Common myeloid progenitor, CD34-positive (primary cell): ENCODE results near the gene PDGFB.

Source experiments
- CTCF ChIA-PET: fragments of 350-600 bp; sonication (Branson Sonifier 250); formaldehyde crosslinking; loops from one replicate; lab custom pipeline; 2021; ENCODE audit warnings: antibody characterized with exemption; lab: Charles Lee
- POLR2A ChIA-PET: fragments of 350-600 bp; sonication (Branson Sonifier 250); formaldehyde crosslinking; loops from one replicate; lab custom pipeline; 2021; ENCODE audit warnings: antibody characterized with exemption; lab: Charles Lee
- DNase-seq, 3 donors: peaks; one replicate each; pipeline versions ENCODE4 v3.0.0 to v3.0.0-alpha.2; 2013
- H3K27ac ChIP-seq, 2 experiments: 1 replicate in 1 of 2; 2 replicates in 1 of 2; pipeline ENCODE4 v1.7.0; 2013; ENCODE audit warnings: inconsistent platforms in 2 of 2, low read length in 2 of 2, mild to moderate bottlenecking in 2 of 2, low read depth in 1 of 2, moderate library complexity in 1 of 2; ENCODE audit not compliant: severe bottlenecking in 2 of 2, insufficient read depth in 1 of 2, poor library complexity in 1 of 2
- H3K27me3 ChIP-seq, 5 experiments: replicated peaks in 2 of 5; 1 replicate in 3 of 5; 2 replicates in 2 of 5; pipeline versions ENCODE4 v1.6.1 to v1.7.0; 2013; ENCODE audit warnings: low read length in 4 of 5, mild to moderate bottlenecking in 2 of 5, moderate library complexity in 2 of 5, inconsistent platforms in 1 of 5; ENCODE audit not compliant: insufficient read depth in 5 of 5, control insufficient read depth in 4 of 5
- H3K36me3 ChIP-seq, 4 experiments: 1 replicate in 2 of 4; 2 replicates in 2 of 4; pipeline versions ENCODE4 v1.6.1 to v1.7.0; 2013; ENCODE audit warnings: low read length in 3 of 4, control low read depth in 1 of 4, mild to moderate bottlenecking in 1 of 4; ENCODE audit not compliant: control insufficient read depth in 4 of 4, insufficient read depth in 4 of 4
- H3K4me1 ChIP-seq, 4 experiments: 1 replicate in 3 of 4; 2 replicates in 1 of 4; pipeline versions ENCODE4 v1.6.1 to v1.7.1; 2013; ENCODE audit warnings: low read length in 3 of 4, mild to moderate bottlenecking in 3 of 4, control low read depth in 1 of 4, inconsistent platforms in 1 of 4, moderate library complexity in 1 of 4; ENCODE audit not compliant: control insufficient read depth in 4 of 4, insufficient read depth in 4 of 4; ENCODE audit errors: control extremely low read depth in 1 of 4
- H3K4me3 ChIP-seq, 7 experiments: 1 replicate in 4 of 7; 2 replicates in 3 of 7; pipeline versions ENCODE4 v1.5.1 to v1.7.0; 2013; ENCODE audit warnings: mild to moderate bottlenecking in 7 of 7, low read length in 6 of 7, moderate library complexity in 6 of 7, inconsistent platforms in 2 of 7, low read depth in 2 of 7, control low read depth in 1 of 7; ENCODE audit not compliant: insufficient read depth in 4 of 7, control insufficient read depth in 1 of 7; ENCODE audit errors: extremely low read depth in 1 of 7
- H3K9me3 ChIP-seq, 5 experiments: 1 replicate in 4 of 5; 2 replicates in 1 of 5; pipeline versions ENCODE4 v1.6.1 to v1.7.1; 2013; ENCODE audit warnings: low read length in 4 of 5, mild to moderate bottlenecking in 2 of 5, inconsistent platforms in 1 of 5, low read depth in 1 of 5, moderate library complexity in 1 of 5; ENCODE audit not compliant: control insufficient read depth in 4 of 5, insufficient read depth in 2 of 5; ENCODE audit errors: control extremely low read depth in 1 of 5
- WGBS: methylation state at CpG from one replicate; pipeline ENCODE4 v1.1.5; 2013; ENCODE audit not compliant: insufficient coverage; 5-methylcytosine and 5-hydroxymethylcytosine counted together

The PDGFB gene

GRCh38 chr22:39227542-39228272 lies 17.1 kb downstream of the PDGFB start:
- Histone ChIP-seq H3K36me3 (no peaks in the 10 kb centered on the region), H3K4me1 (peaks cover 0 to 25% (median 11%) of the 10 kb centered on the region in 4 experiments), H3K4me3 (no peak overlapping the region), H3K27ac (no peak overlapping the region), H3K9me3 (peaks cover 0 to 4% (median 0%) of the 10 kb centered on the region in 5 experiments), H3K27me3 (peaks cover 0 to 94% (median 56%) of the 10 kb centered on the region in 5 experiments)
- DNase-seq = no peak
- ChIA-PET CTCF (interaction anchor here (0.7 to 1.6 kb wide), 5 partner anchors 9 to 54 kb away, joined by 3 to 4 read pairs (median 3); no protein-coding TSS in a partner anchor), POLR2A (interaction anchor here (0.7 to 1.1 kb wide), 2 partner anchors 8 to 67 kb away, joined by 3 to 4 read pairs; no protein-coding TSS in a partner anchor)
- WGBS = 79% methylated on average over 10 of the region's 12 CpGs

GRCh38 chr22:39226353-39226752 lies 18.4 kb downstream of the PDGFB start:
- DNase-seq = no peak
- CTCF ChIA-PET = interaction anchor here (1.2 to 1.6 kb wide), 3 partner anchors 10 to 55 kb away, joined by 3 to 4 read pairs (median 4); no protein-coding TSS in a partner anchor
- 97% methylated on average over 6 of the region's 6 CpGs for WGBS
- Histone ChIP-seq H3K27ac (no peak overlapping the region), H3K27me3 (peaks cover 0 to 94% (median 49%) of the 10 kb centered on the region in 5 experiments), H3K4me1 (peaks cover 0 to 25% (median 11%) of the 10 kb centered on the region in 4 experiments), H3K4me3 (no peak overlapping the region), H3K9me3 (peaks cover 0 to 9% (median 5%) of the 10 kb centered on the region in 5 experiments), H3K36me3 (no peaks in the 10 kb centered on the region)
- POLR2A ChIA-PET = no interaction called here

GRCh38 chr22:39225591-39225990 lies 19.2 kb downstream of the PDGFB start:
- ChIA-PET POLR2A (interaction anchor here (0.5 kb wide), 1 partner anchor 65 kb away, joined by 3 read pairs; no protein-coding TSS in a partner anchor), CTCF (no interaction called here)
- Histone ChIP-seq H3K4me3 (no peak overlapping the region), H3K9me3 (peaks cover 0 to 9% (median 5%) of the 10 kb centered on the region in 5 experiments), H3K4me1 (peaks cover 0 to 20% (median 8%) of the 10 kb centered on the region in 4 experiments), H3K27me3 (peaks cover 0 to 92% (median 43%) of the 10 kb centered on the region in 5 experiments), H3K27ac (no peak overlapping the region), H3K36me3 (no peaks in the 10 kb centered on the region)
- no peak for DNase-seq
- 95% methylated on average over 13 of the region's 13 CpGs for WGBS

- Histone ChIP-seq H3K9me3 (peaks cover 0 to 9% (median 5%) of the 10 kb centered on the region in 5 experiments), H3K36me3 (no peaks in the 10 kb centered on the region), H3K27me3 (peaks cover 0 to 84% (median 41%) of the 10 kb centered on the region in 5 experiments), H3K4me3 (no peak overlapping the region), H3K27ac (no peak overlapping the region), H3K4me1 (peaks cover 0 to 12% (median 3%) of the 10 kb centered on the region in 4 experiments)
- 75% methylated on average over 7 of the region's 7 CpGs for WGBS
- ChIA-PET POLR2A (no interaction called here), CTCF (no interaction called here)
- DNase-seq = no peak
Measured at GRCh38 chr22:39224550-39224949, 20.2 kb downstream of the PDGFB start.

GRCh38 chr22:39223091-39223710 lies 21.6 kb downstream of the PDGFB start:
- Histone ChIP-seq H3K36me3 (no peaks in the 10 kb centered on the region), H3K27ac (no peak overlapping the region), H3K9me3 (peaks cover 0 to 9% (median 5%) of the 10 kb centered on the region in 5 experiments), H3K4me1 (peaks cover 0 to 12% (median 3%) of the 10 kb centered on the region in 4 experiments), H3K4me3 (no peak overlapping the region), H3K27me3 (peaks cover 0 to 80% (median 39%) of the 10 kb centered on the region in 5 experiments)
- ChIA-PET CTCF (interaction anchor here (1.0 to 1.3 kb wide), 4 partner anchors 8 to 83 kb away, joined by 3 to 4 read pairs (median 3); no protein-coding TSS in a partner anchor), POLR2A (no interaction called here)
- 34% methylated on average over 15 of the region's 20 CpGs for WGBS
- DNase-seq = peak; percentile 83 to 96 (median 95)

DNA sequence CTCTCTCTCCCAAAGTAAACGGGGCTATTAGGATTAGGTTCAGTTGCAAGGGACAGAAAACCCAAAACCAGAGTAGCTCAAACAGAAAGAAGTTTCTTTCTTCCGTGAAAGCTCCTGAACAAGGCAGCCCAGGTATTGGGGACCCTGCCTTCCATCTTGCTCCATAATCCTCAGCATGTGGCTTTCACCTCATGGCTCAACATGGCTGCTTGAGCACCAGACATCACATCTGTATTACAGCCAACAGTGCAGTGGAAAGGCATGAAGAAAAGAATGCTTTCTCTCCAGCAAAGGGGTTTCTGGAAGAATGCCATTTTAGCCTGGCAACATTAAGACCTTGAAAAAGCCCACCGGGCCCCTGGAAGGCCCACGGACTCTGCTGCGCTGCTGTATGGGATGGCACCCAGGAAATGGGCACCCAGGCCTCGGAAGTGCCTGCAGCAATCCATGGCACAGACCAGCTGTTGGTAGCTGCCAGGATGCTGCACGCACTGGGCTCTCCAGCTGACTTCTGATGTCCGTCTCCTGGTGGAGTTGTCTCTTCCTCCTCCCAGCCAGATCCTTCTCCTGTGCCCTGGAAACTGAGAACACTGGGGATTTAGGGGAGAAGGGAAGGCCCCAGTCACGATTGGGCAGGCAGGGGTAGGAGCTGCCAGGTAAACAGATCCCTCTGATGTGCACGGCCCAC lies 22.6 kb downstream of the PDGFB start:
- CTCF ChIA-PET = interaction anchor here (1.2 to 1.7 kb wide), 5 partner anchors 8 to 88 kb away, joined by 3 to 5 read pairs (median 4); no protein-coding TSS in a partner anchor
- Histone ChIP-seq H3K4me1 (peaks cover 0 to 12% (median 3%) of the 10 kb centered on the region in 4 experiments), H3K27me3 (peaks cover 0 to 69% (median 33%) of the 10 kb centered on the region in 5 experiments), H3K4me3 (no peak overlapping the region), H3K27ac (no peak overlapping the region), H3K36me3 (no peaks in the 10 kb centered on the region), H3K9me3 (peaks cover 0 to 9% (median 5%) of the 10 kb centered on the region in 5 experiments)
- POLR2A ChIA-PET = no interaction called here
- DNase-seq = no peak
- WGBS = 89% methylated on average over 9 of the region's 10 CpGs
